Smooth muscle cell (in vitro differentiated cells): ENCODE measurements around the gene IGSF10. TPM values are rescaled to one million over a fixed set of nuclear protein-coding genes. Genes with fewer than 3 reads are reported as not detected.

Experiments
- DNase-seq: peaks from one replicate; lab custom pipeline; 2025; ENCODE audit not compliant: unreplicated experiment; lab: John Stamatoyannopoulos, UW
- H2AFZ ChIP-seq: fragments of 200-600 bp; sonication (generic); 2 replicates; pipeline ENCODE4 v1.6.0; 2016; ENCODE audit warnings: antibody characterized with exemption, low read depth, mild to moderate bottlenecking
- H3F3A ChIP-seq: fragments of 200-600 bp; sonication (generic); 2 replicates; pipeline ENCODE4 v1.6.0; 2017; ENCODE audit warnings: antibody characterized with exemption, low read depth
- H3K27ac ChIP-seq: fragments of 200-600 bp; sonication (generic); 2 replicates; pipeline ENCODE4 v1.5.1; 2016; ENCODE audit warnings: low read depth, mild to moderate bottlenecking
- H3K27me3 ChIP-seq: fragments of 200-600 bp; sonication (generic); 2 replicates; pipeline ENCODE4 v1.6.1; 2016; ENCODE audit warnings: low read depth, mild to moderate bottlenecking
- H3K36me3 ChIP-seq: fragments of 200-600 bp; sonication (generic); 2 replicates; pipeline ENCODE4 v1.5.1; 2016; ENCODE audit warnings: low read depth
- H3K4me1 ChIP-seq: fragments of 200-600 bp; sonication (generic); 2 replicates; pipeline ENCODE4 v1.5.1; 2016; ENCODE audit warnings: low read depth
- H3K4me2 ChIP-seq: fragments of 200-600 bp; sonication (generic); 2 replicates; pipeline ENCODE4 v1.6.0; 2016; ENCODE audit warnings: mild to moderate bottlenecking
- H3K4me3 ChIP-seq: fragments of 200-600 bp; sonication (generic); 2 replicates; pipeline ENCODE4 v1.5.1; 2016; ENCODE audit warnings: mild to moderate bottlenecking
- H3K79me2 ChIP-seq: fragments of 200-600 bp; sonication (generic); 2 replicates; pipeline ENCODE4 v1.6.0; 2016; ENCODE audit warnings: low read depth, mild to moderate bottlenecking
- H3K9ac ChIP-seq: fragments of 200-600 bp; sonication (generic); 2 replicates; pipeline ENCODE4 v1.6.0; 2016; ENCODE audit warnings: low read depth
- H3K9me3 ChIP-seq: fragments of 200-600 bp; sonication (generic); replicated peaks from 2 replicates; pipeline ENCODE4 v1.5.1; 2016; ENCODE audit warnings: low read depth
- H4K20me1 ChIP-seq: fragments of 200-600 bp; sonication (generic); 2 replicates; pipeline ENCODE4 v1.6.0; 2016; ENCODE audit warnings: low read depth
- WGBS: methylation state at CpG from one replicate; pipeline ENCODE4 v1.1.7; 2016; ENCODE audit warnings: low lambda C conversion rate; 5-methylcytosine and 5-hydroxymethylcytosine counted together
- polyA plus RNA-seq: library from polyadenylated mRNA; unstranded; fragments of >200 nt; fragmentation: Nextera tagmentation; extraction: Ambion mirVana; gene quantifications from 2 replicates; pipeline ENCODE4 v1.2.1, GENCODE V29; 2016
- small RNA-seq: library from RNA; depleted of rRNA; stranded (forward); fragments of <200 nt; gene quantifications from one replicate; pipeline ENCODE3, GENCODE V24; 2014
- total RNA-seq: library from RNA; depleted of rRNA; stranded (reverse); fragments of >200 nt; gene quantifications from 2 replicates; pipeline ENCODE4 v1.2.3, GENCODE V29; 2014
- TF ChIP-seq, protein P1 (sequence below): fragments of 200-600 bp; sonication (generic); IDR thresholded peaks from 2 replicates; pipeline ENCODE4 v1.5.1; 2017; ENCODE audit warnings: borderline replicate concordance, mild to moderate bottlenecking, antibody characterized with exemption; ENCODE audit not compliant: insufficient read depth, poor library complexity, severe bottlenecking

The IGSF10 gene
- total and polyA plus RNA-seq, 2 experiments from 2014 or later = 1.3 TPM; not detected in 1

- Histone ChIP-seq H3K27ac (no peak overlapping the region), H3K9me3 (no peaks in the 10 kb centered on the region), H3K4me2 (no peak overlapping the region), H3F3A (peaks cover 17% of the 10 kb centered on the region), H4K20me1 (no peaks in the 10 kb centered on the region), H3K27me3 (no peaks in the 10 kb centered on the region), H3K79me2 (no peaks in the 10 kb centered on the region), H3K9ac (no peak overlapping the region), H3K4me3 (no peak overlapping the region), H3K4me1 (no peaks in the 10 kb centered on the region), H3K36me3 (no peaks in the 10 kb centered on the region), H2AFZ (no peak overlapping the region)
- TF ChIP-seq, protein P1, sequence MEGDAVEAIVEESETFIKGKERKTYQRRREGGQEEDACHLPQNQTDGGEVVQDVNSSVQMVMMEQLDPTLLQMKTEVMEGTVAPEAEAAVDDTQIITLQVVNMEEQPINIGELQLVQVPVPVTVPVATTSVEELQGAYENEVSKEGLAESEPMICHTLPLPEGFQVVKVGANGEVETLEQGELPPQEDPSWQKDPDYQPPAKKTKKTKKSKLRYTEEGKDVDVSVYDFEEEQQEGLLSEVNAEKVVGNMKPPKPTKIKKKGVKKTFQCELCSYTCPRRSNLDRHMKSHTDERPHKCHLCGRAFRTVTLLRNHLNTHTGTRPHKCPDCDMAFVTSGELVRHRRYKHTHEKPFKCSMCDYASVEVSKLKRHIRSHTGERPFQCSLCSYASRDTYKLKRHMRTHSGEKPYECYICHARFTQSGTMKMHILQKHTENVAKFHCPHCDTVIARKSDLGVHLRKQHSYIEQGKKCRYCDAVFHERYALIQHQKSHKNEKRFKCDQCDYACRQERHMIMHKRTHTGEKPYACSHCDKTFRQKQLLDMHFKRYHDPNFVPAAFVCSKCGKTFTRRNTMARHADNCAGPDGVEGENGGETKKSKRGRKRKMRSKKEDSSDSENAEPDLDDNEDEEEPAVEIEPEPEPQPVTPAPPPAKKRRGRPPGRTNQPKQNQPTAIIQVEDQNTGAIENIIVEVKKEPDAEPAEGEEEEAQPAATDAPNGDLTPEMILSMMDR = no peak
- 93% methylated on average over 5 of the region's 5 CpGs for WGBS
- no peak for DNase-seq
These were observed 47.9 kb downstream of the IGSF10 start for GRCh38 chr3:151412989-151413388.

Small RNA genes within 50 kb of the gene (small RNA-seq; reads per million reads assigned to genes)
- gene AC117454.1 = not detected

Other genes starting within 250 kb of the IGSF10 start
- not detected in 2 replicates for gene P2RY14, start 182.5 kb downstream of the IGSF10 start, total RNA-seq
- not detected in 2 replicates for gene P2RY14, start 182.5 kb downstream of the IGSF10 start, polyA plus RNA-seq
- 24.0 and 27.1 TPM in 2 replicates for gene GPR87, start 144.2 kb downstream of the IGSF10 start, total RNA-seq
- gene GPR87, start 144.2 kb downstream of the IGSF10 start, polyA plus RNA-seq = 5.1 and 25.4 TPM in 2 replicates
- not detected in 2 replicates for gene P2RY13, start 131.5 kb downstream of the IGSF10 start, total RNA-seq
- gene P2RY13, start 131.5 kb downstream of the IGSF10 start, polyA plus RNA-seq = not detected in 2 replicates
- gene P2RY12, start 76.3 kb downstream of the IGSF10 start, total RNA-seq = not detected in 2 replicates
- gene P2RY12, start 76.3 kb downstream of the IGSF10 start, polyA plus RNA-seq = not detected in 2 replicates